Left lung (tissue), 10 donors: ENCODE measurements around the gene COP1. TPM values are rescaled to one million over a fixed set of nuclear protein-coding genes. Genes with fewer than 3 reads are reported as not detected.

ENCODE experiments used
- ATAC-seq: fragments of 200-7000 bp; cut with Tn5 transposase; one replicate; pipeline ENCODE4 v1.9.1; 2020; ENCODE audit warnings: moderate library complexity
- DNase-seq, 4 donors: peaks; one replicate each; pipeline ENCODE4 v3.0.0-alpha.2; 2013 to 2020
- H3K27ac ChIP-seq, 2 donors: fragments of 200-600 bp; sonication (generic) in 1 of 2; one replicate each; pipeline versions ENCODE4 v1.5.0 to v1.8.0; 2020 to 2021
- H3K27me3 ChIP-seq, 2 donors: fragments of 200-600 bp; sonication (generic) in 1 of 2; one replicate each; pipeline versions ENCODE4 v1.5.0 to v1.8.0; 2020 to 2021
- H3K36me3 ChIP-seq, 2 donors: fragments of 200-600 bp; sonication (generic) in 1 of 2; one replicate each; pipeline versions ENCODE4 v1.5.0 to v1.8.0; 2020 to 2021
- H3K4me1 ChIP-seq, 2 donors: fragments of 200-600 bp; one replicate each; pipeline ENCODE4 v1.8.0; 2021
- H3K4me3 ChIP-seq, 2 donors: fragments of 200-600 bp; sonication (generic) in 1 of 2; one replicate each; pipeline versions ENCODE4 v1.5.0 to v1.8.0; 2020 to 2021; ENCODE audit warnings: mild to moderate bottlenecking in 1 of 2
- H3K9me3 ChIP-seq, 2 donors: fragments of 200-600 bp; sonication (generic) in 1 of 2; one replicate each; pipeline versions ENCODE4 v1.5.0 to v1.8.0; 2020 to 2021
- CTCF ChIP-seq, 2 donors: fragments of 200-600 bp; sonication (generic) in 1 of 2; IDR thresholded peaks; one replicate each; pipeline versions ENCODE4 v1.5.0 to v1.8.0; 2021; ENCODE audit warnings: antibody characterized with exemption in 2 of 2
- intact Hi-C, 2 donors: fragments of 100-400 bp; cut with DNase I; formaldehyde crosslinking; loops; one replicate each; pipeline versions ENCODE4 v1.11.2 to v1.14.2; 2022
- polyA plus RNA-seq, 6 donors: library from polyadenylated mRNA; unstranded; fragments of 120-200 nt; gene quantifications; one replicate each; pipeline ENCODE4 v1.2.1, GENCODE V29; 2013; ENCODE audit not compliant: insufficient read length in 6 of 6
- total RNA-seq, 2 donors: library from RNA; stranded (reverse); fragmentation: NEBNext Ultra II Directional; extraction: Animal tissue kit (Norgen Biotek cat#: 25700); gene quantifications; one replicate each; pipeline ENCODE4 v1.2.1, GENCODE V29; 2021
- donor health status: DM: no; HTN: yes; CAD: no.
- donor health status: DM: no; HTN: no; CAD: no.

COP1 gene
- total and polyA plus RNA-seq, 8 donors, result 42.5 to 64.3 (median 57.7) TPM

GRCh38 chr1:176119549-176119948 lies 87.5 kb downstream of the COP1 start:
- Histone ChIP-seq H3K36me3 (peaks cover 0 to 31% of the 10 kb centered on the region in 2 donors), H3K4me3 (no peak overlapping the region), H3K4me1 (no peaks in the 10 kb centered on the region), H3K27ac (no peak overlapping the region), H3K9me3 (peaks cover 0 to 17% of the 10 kb centered on the region in 2 donors), H3K27me3 (no peaks in the 10 kb centered on the region)
- intact Hi-C loops, result no loop called here
- TF ChIP-seq CTCF (IDR thresholded peaks at IDR 0.05), result no peak
- DNase-seq (no peak), ATAC-seq (peak; percentile 44)

GRCh38 chr1:176118985-176119384 lies 88.1 kb downstream of the COP1 start:
- ATAC-seq (no peak), DNase-seq (no peak)
- no peaks in the 10 kb centered on the region for H3K27me3 ChIP-seq
- no peak for TF ChIP-seq CTCF (IDR thresholded peaks at IDR 0.05)
- H3K36me3 ChIP-seq, result peaks cover 0 to 36% of the 10 kb centered on the region in 2 donors
- peaks cover 0 to 17% of the 10 kb centered on the region in 2 donors for H3K9me3 ChIP-seq
- intact Hi-C loops, result no loop called here
- H3K4me1 ChIP-seq, result no peaks in the 10 kb centered on the region
- no peak overlapping the region for H3K27ac ChIP-seq
- H3K4me3 ChIP-seq, result no peak overlapping the region

GRCh38 chr1:176111835-176112234 lies 95.3 kb downstream of the COP1 start:
- H3K27ac ChIP-seq, result no peak overlapping the region
- intact Hi-C loops, result no loop called here
- H3K27me3 ChIP-seq, result no peaks in the 10 kb centered on the region
- TF ChIP-seq CTCF (IDR thresholded peaks at IDR 0.05), result no peak
- peaks cover 0 to 63% of the 10 kb centered on the region in 2 donors for H3K36me3 ChIP-seq
- no peaks in the 10 kb centered on the region for H3K9me3 ChIP-seq
- DNase-seq (no peak), ATAC-seq (no peak)
- H3K4me3 ChIP-seq, result no peak overlapping the region
- H3K4me1 ChIP-seq, result no peaks in the 10 kb centered on the region

GRCh38 chr1:176110203-176110602 lies 96.9 kb downstream of the COP1 start:
- H3K27ac ChIP-seq, result no peak overlapping the region
- H3K4me3 ChIP-seq, result no peak overlapping the region
- no peaks in the 10 kb centered on the region for H3K27me3 ChIP-seq
- H3K9me3 ChIP-seq, result no peaks in the 10 kb centered on the region
- H3K4me1 ChIP-seq, result no peaks in the 10 kb centered on the region
- ATAC-seq (no peak), DNase-seq (no peak)
- intact Hi-C loops, result no loop called here
- peaks cover 0 to 64% of the 10 kb centered on the region in 2 donors for H3K36me3 ChIP-seq
- TF ChIP-seq CTCF (IDR thresholded peaks at IDR 0.05), result no peak

GRCh38 chr1:176102768-176103350 lies 104.2 kb downstream of the COP1 start:
- Histone ChIP-seq H3K27me3 (no peaks in the 10 kb centered on the region), H3K4me1 (no peaks in the 10 kb centered on the region), H3K36me3 (peaks cover 0 to 66% of the 10 kb centered on the region in 2 donors), H3K27ac (no peak overlapping the region), H3K4me3 (no peak overlapping the region), H3K9me3 (peaks cover 0 to 39% of the 10 kb centered on the region in 2 donors)
- no peak for TF ChIP-seq CTCF (IDR thresholded peaks at IDR 0.05)
- DNase-seq (no peak), ATAC-seq (no peak)
- intact Hi-C loops, result no loop called here
